ENCODE measurements around the gene SUCO.
A peak's percentile ranks its signal among the peaks of the same experiment; 100 is the strongest.

The SUCO gene

GRCh38 chr1:172517081-172517480 is 15.9 kb upstream of the SUCO start:
- DNase-seq (ENCODE audit: low read depth): no peak

GRCh38 chr1:172517545-172517944 is 15.4 kb upstream of the SUCO start:
- no peak for DNase-seq (ENCODE audit: low read depth)

- no peak for DNase-seq (ENCODE audit: low read depth)
Measured at GRCh38 chr1:172529304-172529703, 3.6 kb upstream of the SUCO start.

GRCh38 chr1:172530000-172530399 is 3.0 kb upstream of the SUCO start:
- DNase-seq (ENCODE audit: low read depth): no peak

- no peak for DNase-seq (ENCODE audit: low read depth)
Measured at GRCh38 chr1:172531412-172532182, 1.4 kb upstream of the SUCO start.

- DNase-seq (ENCODE audit: low read depth): peak; percentile 69
Measured at GRCh38 chr1:172532183-172532699, 709 bp upstream of the SUCO start.

DNA sequence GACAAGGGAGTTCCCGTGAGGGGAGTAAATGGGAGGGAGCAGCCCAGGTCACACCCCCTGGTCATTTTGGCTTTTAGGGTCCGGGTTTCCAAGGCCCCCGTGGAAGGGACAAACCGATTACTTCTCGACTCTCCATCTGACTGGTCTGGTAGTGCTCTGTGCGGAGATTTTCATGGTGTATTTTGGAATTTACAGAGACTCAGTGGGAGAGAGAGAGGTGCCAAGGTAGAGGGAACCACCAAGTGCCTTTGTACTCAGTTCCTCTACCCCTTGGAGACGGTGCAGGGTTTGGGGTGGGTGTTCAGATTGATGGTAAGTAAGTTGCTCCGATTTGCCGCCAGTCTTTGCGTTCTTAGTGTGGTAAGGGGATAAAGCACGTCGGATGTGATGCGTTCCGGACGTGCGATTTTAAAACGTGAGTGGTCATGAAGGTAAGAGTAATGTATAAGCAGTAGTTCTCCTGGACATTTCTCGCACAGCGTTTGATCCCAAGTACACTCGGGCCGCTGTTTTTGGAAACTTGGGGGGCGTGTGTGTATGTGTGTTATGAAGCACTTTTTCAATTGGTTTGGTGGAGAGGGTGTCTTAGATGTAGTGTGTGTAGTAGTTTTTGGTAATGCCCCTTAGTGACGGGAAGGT is 682 bp downstream of the SUCO start:
- peak; percentile 22 for DNase-seq (ENCODE audit: low read depth)

- no peak for DNase-seq (ENCODE audit: low read depth)
Measured at GRCh38 chr1:172536256-172536655, 3.3 kb downstream of the SUCO start.

DNA sequence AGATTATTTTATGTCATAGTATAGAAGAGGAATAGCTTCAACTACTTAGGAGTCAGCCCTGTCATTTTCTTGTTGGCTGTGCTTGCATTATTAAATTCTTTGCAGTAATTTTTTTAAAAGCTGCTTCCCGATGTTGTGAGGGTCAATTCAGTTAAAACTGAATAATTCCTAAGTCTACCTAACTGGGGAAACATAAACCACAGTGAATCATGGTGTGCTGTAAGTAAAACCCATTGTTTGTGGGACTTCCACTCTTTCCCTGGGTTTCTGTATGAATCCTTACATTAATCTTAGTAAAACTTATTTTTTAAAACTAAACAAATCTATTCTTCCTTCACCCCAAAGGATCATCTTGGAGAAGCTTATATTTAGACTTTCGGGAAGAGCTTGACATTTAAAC is 4.4 kb downstream of the SUCO start:
- DNase-seq (ENCODE audit: low read depth): no peak

DNA sequence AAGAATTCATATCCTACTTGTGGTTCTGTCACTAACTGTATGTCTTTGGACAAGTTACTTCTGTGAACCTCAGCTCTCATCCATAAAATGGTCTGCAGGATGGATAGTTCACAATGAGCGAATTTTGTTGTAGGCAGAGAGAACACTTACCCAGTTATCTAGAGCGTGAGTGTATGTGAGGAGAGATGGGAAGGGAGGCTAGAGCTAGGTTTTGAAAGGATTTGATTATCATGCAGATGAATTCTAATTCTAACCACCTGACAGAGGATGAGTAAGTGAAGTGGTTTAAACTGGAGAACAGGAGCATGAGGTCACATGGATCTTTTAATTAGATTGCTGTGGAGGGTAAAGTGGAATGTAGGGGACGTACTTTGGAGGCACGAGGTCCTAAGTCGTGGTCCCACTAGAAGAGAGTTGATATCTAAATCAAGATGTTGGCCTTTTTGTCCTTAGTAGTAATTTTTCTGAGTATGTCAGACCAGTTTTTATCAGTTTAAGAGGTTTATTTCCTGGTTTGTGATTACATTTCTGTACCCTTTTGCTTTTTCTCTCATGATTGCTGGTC is 5.0 kb downstream of the SUCO start:
- no peak for DNase-seq (ENCODE audit: low read depth)

DNA sequence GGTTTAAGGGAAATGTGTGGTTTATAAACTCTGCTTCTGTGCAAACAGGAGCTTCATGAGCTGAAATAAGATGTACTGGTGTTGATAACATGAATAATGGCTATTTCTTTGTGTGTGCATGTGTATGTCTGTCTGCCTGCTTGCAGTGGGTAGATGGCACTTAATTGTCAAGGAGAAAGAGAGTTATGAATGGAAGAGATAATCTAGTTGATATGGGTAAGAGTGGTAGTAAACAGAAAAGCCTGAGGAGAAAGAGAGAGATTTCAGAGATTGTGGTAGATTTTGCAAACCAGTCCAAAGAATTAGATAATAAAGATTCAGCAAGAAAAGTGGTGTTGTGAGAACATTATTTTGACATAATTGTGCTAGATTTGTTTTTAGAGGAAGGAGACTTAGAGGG is 7.7 kb downstream of the SUCO start:
- no peak for DNase-seq (ENCODE audit: low read depth)

DNA sequence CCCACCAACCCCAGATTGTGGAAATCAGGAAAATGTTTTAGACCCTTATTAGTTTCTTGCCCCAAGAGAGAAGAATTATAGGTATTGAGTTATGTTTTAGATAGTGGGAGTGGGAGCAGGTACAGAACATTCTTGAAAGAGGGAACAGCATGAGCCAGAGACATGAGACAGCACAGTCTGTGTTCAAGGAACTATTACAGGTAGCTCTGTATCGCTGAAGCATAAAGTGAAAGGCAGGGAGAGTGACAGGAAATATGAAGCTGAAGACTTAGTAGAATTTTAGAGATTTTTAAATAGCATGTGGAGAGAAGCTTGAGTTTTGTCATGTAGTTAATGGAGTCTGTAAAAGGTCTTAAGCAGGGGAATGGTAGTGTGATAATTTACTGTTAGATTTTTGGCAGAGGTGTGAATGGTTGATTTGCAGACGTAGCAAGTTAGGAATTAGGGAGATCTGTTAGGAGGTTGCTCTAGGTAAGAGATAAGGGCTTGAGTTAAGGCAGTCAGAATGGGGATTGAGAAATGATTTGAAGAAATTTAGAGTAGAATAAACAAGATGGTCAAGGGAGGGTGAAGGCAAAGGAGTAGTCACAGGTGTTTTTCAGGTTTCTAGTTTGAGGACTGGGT is 11.6 kb downstream of the SUCO start:
- no peak for DNase-seq (ENCODE audit: low read depth)

- DNase-seq (ENCODE audit: low read depth): no peak
Measured at GRCh38 chr1:172545396-172546004, 12.6 kb downstream of the SUCO start.

GRCh38 chr1:172547071-172547470 is 14.1 kb downstream of the SUCO start:
- no peak for DNase-seq (ENCODE audit: low read depth)

DNA sequence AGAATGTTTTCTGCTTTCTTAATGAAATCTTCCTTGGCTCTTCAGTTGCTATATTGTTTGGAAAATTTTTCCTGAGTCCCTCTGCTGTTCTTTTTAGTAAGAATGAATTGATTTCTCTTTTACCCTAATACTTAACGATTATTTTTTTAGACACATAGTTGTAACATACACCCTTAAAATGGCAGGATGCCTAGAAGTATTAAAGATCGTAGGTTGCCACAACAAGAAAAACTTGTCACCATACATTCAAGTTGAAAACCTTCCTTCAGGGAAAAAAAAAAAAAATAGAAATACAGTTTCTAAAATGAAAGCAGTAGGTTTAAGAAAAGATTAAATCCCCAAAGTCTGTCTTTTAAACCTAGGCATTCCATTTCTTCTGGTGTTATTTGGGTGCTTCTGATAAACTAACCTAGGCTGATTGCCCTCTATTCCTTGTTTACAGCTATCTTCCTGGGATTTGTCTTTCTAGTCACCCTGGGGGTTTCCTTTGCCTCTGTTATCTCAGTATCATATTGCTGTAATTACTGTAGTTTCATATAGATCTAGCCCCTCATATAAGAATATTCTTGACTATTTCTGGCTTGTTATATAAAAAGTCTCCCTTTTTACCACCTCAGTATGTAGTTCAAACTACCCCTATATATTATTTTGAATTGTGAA is 16.8 kb downstream of the SUCO start:
- no peak for DNase-seq (ENCODE audit: low read depth)

- no peak for DNase-seq (ENCODE audit: low read depth)
Measured at GRCh38 chr1:172551279-172551678, 18.3 kb downstream of the SUCO start.

DNA sequence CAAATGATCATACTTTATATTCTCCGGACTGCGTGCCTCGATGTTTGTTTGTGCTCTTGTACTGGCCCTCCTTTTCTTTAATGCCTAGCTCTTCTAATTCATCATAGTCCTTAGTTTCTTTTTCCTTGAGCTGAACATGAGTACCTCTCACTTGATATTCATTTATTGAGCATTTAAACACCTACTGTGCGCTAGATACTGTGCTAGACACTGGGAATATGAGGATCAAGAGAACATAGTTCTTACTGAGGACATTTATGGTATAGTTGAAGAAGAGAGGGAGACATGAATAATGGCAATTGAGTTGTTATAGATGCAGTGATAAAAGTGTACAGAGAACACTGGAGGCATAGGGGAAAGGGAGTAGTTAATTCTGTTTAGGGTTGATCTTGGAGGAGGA is 22.0 kb downstream of the SUCO start:
- no peak for DNase-seq (ENCODE audit: low read depth)

GRCh38 chr1:172556461-172556860 is 23.5 kb downstream of the SUCO start:
- DNase-seq (ENCODE audit: low read depth): no peak

- no peak for DNase-seq (ENCODE audit: low read depth)
Measured at GRCh38 chr1:172557270-172557669, 24.3 kb downstream of the SUCO start.

GRCh38 chr1:172559572-172560210 is 26.7 kb downstream of the SUCO start:
- DNase-seq (ENCODE audit: low read depth): no peak

DNA sequence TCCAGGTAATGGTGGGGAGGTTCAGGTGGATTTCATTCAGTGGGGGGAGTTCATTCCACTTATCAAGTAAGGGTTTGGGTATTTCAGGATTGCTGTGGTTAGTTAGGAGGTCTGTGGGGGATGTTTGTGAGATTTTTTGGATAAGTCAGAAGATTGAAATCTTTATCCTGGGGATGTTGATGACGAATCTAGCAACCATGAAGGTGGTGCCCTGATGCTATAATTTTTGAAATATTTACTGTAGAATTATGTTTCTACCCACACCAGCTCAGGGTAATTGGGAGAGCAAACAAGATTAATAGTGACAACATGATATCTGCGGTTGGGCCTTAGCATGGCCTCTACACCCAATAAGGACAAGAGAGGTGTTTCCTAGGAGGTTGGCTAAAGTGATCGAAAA is 28.3 kb downstream of the SUCO start:
- no peak for DNase-seq (ENCODE audit: low read depth)

Measured in activated T-cell treated with anti-CD3 and anti-CD28 coated beads for 48 hours (primary cell).